HG02588 (cell line): ENCODE results near the gene MCTP2.
A peak's percentile ranks its signal among the peaks of the same experiment; 100 is the strongest.

Experiments
- ATAC-seq: cut with Tn5 transposase; IDR thresholded peaks from one replicate; pipeline ENCODE4 v1.9.1; 2021; ENCODE audit warnings: mild to moderate bottlenecking, moderate library complexity; ENCODE audit not compliant: unreplicated experiment

The MCTP2 gene

GRCh38 chr15:94381384-94381783, 150.0 kb downstream of the MCTP2 start:
- ATAC-seq, result no peak

GRCh38 chr15:94383041-94383440, 151.7 kb downstream of the MCTP2 start:
- ATAC-seq, result no peak

GRCh38 chr15:94383706-94384105, 152.3 kb downstream of the MCTP2 start:
- ATAC-seq, result no peak

- ATAC-seq, result no peak
These were observed 154.1 kb downstream of the MCTP2 start for GRCh38 chr15:94385441-94385840.

- ATAC-seq, result no peak
These were observed 155.0 kb downstream of the MCTP2 start for GRCh38 chr15:94386351-94386750.

- ATAC-seq, result no peak
These were observed 156.1 kb downstream of the MCTP2 start for GRCh38 chr15:94387442-94387841.

- ATAC-seq, result no peak
These were observed 156.6 kb downstream of the MCTP2 start for GRCh38 chr15:94387849-94388441.

GRCh38 chr15:94395640-94396039, 164.3 kb downstream of the MCTP2 start:
- no peak for ATAC-seq

- no peak for ATAC-seq
These were observed 166.0 kb downstream of the MCTP2 start for GRCh38 chr15:94397337-94397736.

- no peak for ATAC-seq
These were observed 166.6 kb downstream of the MCTP2 start for GRCh38 chr15:94398001-94398400.

GRCh38 chr15:94400526-94401298, 169.4 kb downstream of the MCTP2 start:
- ATAC-seq, result no peak

- no peak for ATAC-seq
These were observed 172.0 kb downstream of the MCTP2 start for GRCh38 chr15:94403331-94403730.

- ATAC-seq, result no peak
These were observed 173.4 kb downstream of the MCTP2 start for GRCh38 chr15:94404733-94405283.

GRCh38 chr15:94411285-94411684, 179.9 kb downstream of the MCTP2 start:
- ATAC-seq, result no peak

- no peak for ATAC-seq
These were observed 180.5 kb downstream of the MCTP2 start for GRCh38 chr15:94411846-94412245.

- peak; percentile 47 for ATAC-seq
These were observed 181.8 kb downstream of the MCTP2 start for GRCh38 chr15:94412979-94413746.

- ATAC-seq, result no peak
These were observed 183.6 kb downstream of the MCTP2 start for GRCh38 chr15:94414916-94415315.

GRCh38 chr15:94416267-94416666, 184.9 kb downstream of the MCTP2 start:
- no peak for ATAC-seq

GRCh38 chr15:94416820-94417219, 185.5 kb downstream of the MCTP2 start:
- ATAC-seq, result no peak

- ATAC-seq, result no peak
These were observed 186.3 kb downstream of the MCTP2 start for GRCh38 chr15:94417501-94418293.

- ATAC-seq, result no peak
These were observed 190.3 kb downstream of the MCTP2 start for GRCh38 chr15:94421706-94422105.
